Measurements from ENCODE around the gene ARL4A. TPM values are rescaled to one million over a fixed set of nuclear protein-coding genes. Genes with fewer than 3 reads are reported as not detected.
"Not testable (repeated sequence)": the region's sequence is repeated elsewhere in the genome, so short reads cannot be mapped to it uniquely, and the experiment has no call there.

Gene ARL4A
- total and polyA plus RNA-seq, 10 of the 15 experiments (the other 5 are each of a cell fraction or from before 2014, with no cell fraction given): 0.35 to 4.6 (median 2.7) TPM

DNA sequence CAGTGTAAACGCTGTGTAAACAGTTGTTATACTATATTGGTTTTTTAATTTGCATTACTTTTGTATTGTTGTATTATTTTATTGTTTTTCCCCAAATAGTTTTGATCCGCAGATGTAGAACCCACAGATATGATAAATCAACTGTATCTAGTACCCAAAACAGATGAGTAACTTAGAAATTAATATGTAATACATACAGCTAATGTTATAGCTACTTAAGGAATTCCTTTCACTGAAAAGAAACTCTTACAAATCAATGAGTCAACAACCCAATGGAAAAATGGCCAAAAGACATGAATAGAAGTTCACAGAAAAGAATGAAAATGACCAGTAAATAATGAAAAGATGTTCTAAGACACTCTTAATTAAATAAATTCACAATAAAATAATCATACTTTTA lies 32.3 kb upstream of the ARL4A start:
- ATAC-seq: no peak
- ChIA-PET CTCF (no interaction called here), SMC1A (ENCODE audit: uncharacterized antibody, unreplicated experiment) (no interaction called here), RAD21 (ENCODE audit: unreplicated experiment) (no interaction called here), POLR2A (no interaction called here)
- no peak overlapping the region for H3K4me3 ChIP-seq
- no peak overlapping the region for H3K27ac ChIP-seq (ENCODE audit: control insufficient read depth, insufficient read depth)
- DNase-seq (ENCODE audit: low read depth, low spot score): no peak
- no peaks in the 10 kb centered on the region for H3K36me3 ChIP-seq (ENCODE audit: control insufficient read depth in 2 of 2, insufficient read depth in 2 of 2, low read length in 1 of 2)
- no peak for FAIRE-seq
- no peaks in the 10 kb centered on the region for H4K20me1 ChIP-seq (ENCODE audit: control insufficient read depth, insufficient read depth)
- in situ Hi-C loops (cut with MboI): no loop called here
- BruUV-seq (replicated peaks): no TSS peak
- WGBS (ENCODE audit: insufficient coverage, insufficient replicate concordance, low lambda C conversion rate, missing lambda C conversion rate): 65% methylated on average over 2 of the region's 2 CpGs
- H3K9me3 ChIP-seq (replicated peaks; ENCODE audit: control insufficient read depth, insufficient read depth, low read length): no peaks in the 10 kb centered on the region
- no peaks in the 10 kb centered on the region for H3K4me1 ChIP-seq (ENCODE audit: control insufficient read depth, insufficient read depth, low read length)
- H2AFZ ChIP-seq (ENCODE audit: control insufficient read depth, low read depth, low read length): no peak overlapping the region
- H3K9ac ChIP-seq (ENCODE audit: control insufficient read depth, insufficient read depth, low read length): no peak overlapping the region
- TF ChIP-seq, protein P1, sequence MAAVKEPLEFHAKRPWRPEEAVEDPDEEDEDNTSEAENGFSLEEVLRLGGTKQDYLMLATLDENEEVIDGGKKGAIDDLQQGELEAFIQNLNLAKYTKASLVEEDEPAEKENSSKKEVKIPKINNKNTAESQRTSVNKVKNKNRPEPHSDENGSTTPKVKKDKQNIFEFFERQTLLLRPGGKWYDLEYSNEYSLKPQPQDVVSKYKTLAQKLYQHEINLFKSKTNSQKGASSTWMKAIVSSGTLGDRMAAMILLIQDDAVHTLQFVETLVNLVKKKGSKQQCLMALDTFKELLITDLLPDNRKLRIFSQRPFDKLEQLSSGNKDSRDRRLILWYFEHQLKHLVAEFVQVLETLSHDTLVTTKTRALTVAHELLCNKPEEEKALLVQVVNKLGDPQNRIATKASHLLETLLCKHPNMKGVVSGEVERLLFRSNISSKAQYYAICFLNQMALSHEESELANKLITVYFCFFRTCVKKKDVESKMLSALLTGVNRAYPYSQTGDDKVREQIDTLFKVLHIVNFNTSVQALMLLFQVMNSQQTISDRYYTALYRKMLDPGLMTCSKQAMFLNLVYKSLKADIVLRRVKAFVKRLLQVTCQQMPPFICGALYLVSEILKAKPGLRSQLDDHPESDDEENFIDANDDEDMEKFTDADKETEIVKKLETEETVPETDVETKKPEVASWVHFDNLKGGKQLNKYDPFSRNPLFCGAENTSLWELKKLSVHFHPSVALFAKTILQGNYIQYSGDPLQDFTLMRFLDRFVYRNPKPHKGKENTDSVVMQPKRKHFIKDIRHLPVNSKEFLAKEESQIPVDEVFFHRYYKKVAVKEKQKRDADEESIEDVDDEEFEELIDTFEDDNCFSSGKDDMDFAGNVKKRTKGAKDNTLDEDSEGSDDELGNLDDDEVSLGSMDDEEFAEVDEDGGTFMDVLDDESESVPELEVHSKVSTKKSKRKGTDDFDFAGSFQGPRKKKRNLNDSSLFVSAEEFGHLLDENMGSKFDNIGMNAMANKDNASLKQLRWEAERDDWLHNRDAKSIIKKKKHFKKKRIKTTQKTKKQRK (IDR thresholded peaks at IDR 0.05; ENCODE audit: low read depth, low read length): no peak
- no peak for TF ChIP-seq GATAD2B (conservative IDR thresholded peaks at IDR 0.05; ENCODE audit: low read depth)
- TF ChIP-seq LARP7 (IDR thresholded peaks at IDR 0.05): no peak
- no peak for TF ChIP-seq NFYB (IDR thresholded peaks at IDR 0.05; ENCODE audit: insufficient read depth, low read depth, low read length)
- TF ChIP-seq WRNIP1 (IDR thresholded peaks at IDR 0.05; ENCODE audit: borderline replicate concordance, low read depth, low read length): no peak
- TF ChIP-seq ZZZ3 (IDR thresholded peaks at IDR 0.05; ENCODE audit: control insufficient read depth, insufficient read length, low read depth): no peak
- TF ChIP-seq, protein P2, sequence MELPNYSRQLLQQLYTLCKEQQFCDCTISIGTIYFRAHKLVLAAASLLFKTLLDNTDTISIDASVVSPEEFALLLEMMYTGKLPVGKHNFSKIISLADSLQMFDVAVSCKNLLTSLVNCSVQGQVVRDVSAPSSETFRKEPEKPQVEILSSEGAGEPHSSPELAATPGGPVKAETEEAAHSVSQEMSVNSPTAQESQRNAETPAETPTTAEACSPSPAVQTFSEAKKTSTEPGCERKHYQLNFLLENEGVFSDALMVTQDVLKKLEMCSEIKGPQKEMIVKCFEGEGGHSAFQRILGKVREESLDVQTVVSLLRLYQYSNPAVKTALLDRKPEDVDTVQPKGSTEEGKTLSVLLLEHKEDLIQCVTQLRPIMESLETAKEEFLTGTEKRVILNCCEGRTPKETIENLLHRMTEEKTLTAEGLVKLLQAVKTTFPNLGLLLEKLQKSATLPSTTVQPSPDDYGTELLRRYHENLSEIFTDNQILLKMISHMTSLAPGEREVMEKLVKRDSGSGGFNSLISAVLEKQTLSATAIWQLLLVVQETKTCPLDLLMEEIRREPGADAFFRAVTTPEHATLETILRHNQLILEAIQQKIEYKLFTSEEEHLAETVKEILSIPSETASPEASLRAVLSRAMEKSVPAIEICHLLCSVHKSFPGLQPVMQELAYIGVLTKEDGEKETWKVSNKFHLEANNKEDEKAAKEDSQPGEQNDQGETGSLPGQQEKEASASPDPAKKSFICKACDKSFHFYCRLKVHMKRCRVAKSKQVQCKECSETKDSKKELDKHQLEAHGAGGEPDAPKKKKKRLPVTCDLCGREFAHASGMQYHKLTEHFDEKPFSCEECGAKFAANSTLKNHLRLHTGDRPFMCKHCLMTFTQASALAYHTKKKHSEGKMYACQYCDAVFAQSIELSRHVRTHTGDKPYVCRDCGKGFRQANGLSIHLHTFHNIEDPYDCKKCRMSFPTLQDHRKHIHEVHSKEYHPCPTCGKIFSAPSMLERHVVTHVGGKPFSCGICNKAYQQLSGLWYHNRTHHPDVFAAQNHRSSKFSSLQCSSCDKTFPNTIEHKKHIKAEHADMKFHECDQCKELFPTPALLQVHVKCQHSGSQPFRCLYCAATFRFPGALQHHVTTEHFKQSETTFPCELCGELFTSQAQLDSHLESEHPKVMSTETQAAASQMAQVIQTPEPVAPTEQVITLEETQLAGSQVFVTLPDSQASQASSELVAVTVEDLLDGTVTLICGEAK (IDR thresholded peaks at IDR 0.05; ENCODE audit: borderline replicate concordance): no peak
- H3K79me2 ChIP-seq (ENCODE audit: control insufficient read depth, insufficient read depth, low read length): no peaks in the 10 kb centered on the region
- H3K27me3 ChIP-seq (replicated peaks in 1 of 2; ENCODE audit: control insufficient read depth in 2 of 2, insufficient read depth in 2 of 2, low read length in 1 of 2): no peaks in the 10 kb centered on the region
- no peak overlapping the region for H3K4me2 ChIP-seq (ENCODE audit: control insufficient read depth, insufficient read depth)
- intact Hi-C loops (cut with micrococcal nuclease; ENCODE audit: unreplicated experiment): no loop called here

DNA sequence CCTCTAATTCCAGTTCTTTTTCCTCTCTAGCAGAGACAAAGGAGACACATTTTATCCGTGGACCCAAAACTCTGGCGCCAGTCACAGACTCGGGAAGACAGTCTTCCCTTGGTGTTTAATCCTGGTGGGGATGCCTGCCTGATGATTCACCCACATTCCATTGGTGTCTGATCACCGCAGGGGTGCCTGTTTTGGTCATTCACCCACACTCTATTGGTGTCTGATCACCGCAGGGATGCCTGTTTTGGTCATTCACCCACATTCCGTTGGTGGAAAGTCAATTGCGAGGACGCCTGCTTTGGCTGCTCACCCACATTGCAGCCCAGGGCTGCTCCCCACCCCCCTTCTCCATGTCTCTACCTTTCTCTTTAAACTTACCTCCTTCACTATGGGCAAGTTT lies 27.0 kb upstream of the ARL4A start:
- H4K20me1 ChIP-seq (ENCODE audit: control insufficient read depth, insufficient read depth); in situ Hi-C loops (cut with MboI); H3K4me3 ChIP-seq; H2AFZ ChIP-seq (ENCODE audit: control insufficient read depth, low read depth, low read length); POLR2A ChIA-PET; intact Hi-C loops (cut with micrococcal nuclease; ENCODE audit: unreplicated experiment); H3K4me2 ChIP-seq (ENCODE audit: control insufficient read depth, insufficient read depth); CTCF ChIA-PET; FAIRE-seq; H3K36me3 ChIP-seq (ENCODE audit: control insufficient read depth in 2 of 2, insufficient read depth in 2 of 2, low read length in 1 of 2); H3K9me3 ChIP-seq (replicated peaks; ENCODE audit: control insufficient read depth, insufficient read depth, low read length); DNase-seq (ENCODE audit: low read depth, low spot score); H3K4me1 ChIP-seq (ENCODE audit: control insufficient read depth, insufficient read depth, low read length); ATAC-seq; H3K27me3 ChIP-seq (replicated peaks in 1 of 2; ENCODE audit: control insufficient read depth in 2 of 2, insufficient read depth in 2 of 2, low read length in 1 of 2); H3K79me2 ChIP-seq (ENCODE audit: control insufficient read depth, insufficient read depth, low read length); RAD21 ChIA-PET (ENCODE audit: unreplicated experiment); H3K27ac ChIP-seq (ENCODE audit: control insufficient read depth, insufficient read depth); H3K9ac ChIP-seq (ENCODE audit: control insufficient read depth, insufficient read depth, low read length); BruUV-seq (replicated peaks); SMC1A ChIA-PET (ENCODE audit: uncharacterized antibody, unreplicated experiment): not testable (repeated sequence)
- 42% methylated on average over 8 of the region's 8 CpGs for WGBS (ENCODE audit: insufficient coverage, insufficient replicate concordance, low lambda C conversion rate, missing lambda C conversion rate)
